Liver (tissue), 9 donors: ENCODE measurements around the gene STX17. TPM values are rescaled to one million over a fixed set of nuclear protein-coding genes. Genes with fewer than 3 reads are reported as not detected.

ENCODE experiments used
- DNase-seq: peaks from one replicate; pipeline ENCODE4 v3.0.0-alpha.2; 2017; ENCODE audit warnings: low spot score
- H3K27ac ChIP-seq, 2 donors: one replicate each; pipeline ENCODE4 v1.7.0; 2013; ENCODE audit warnings: inconsistent platforms in 2 of 2, low read length in 2 of 2, control low read depth in 1 of 2, low read depth in 1 of 2, mild to moderate bottlenecking in 1 of 2
- H3K27me3 ChIP-seq, 4 donors: one replicate each; pipeline versions ENCODE4 v1.6.1 to v1.7.0; 2013; ENCODE audit warnings: low read length in 3 of 4, inconsistent platforms in 1 of 4, mild to moderate bottlenecking in 1 of 4, moderate library complexity in 1 of 4; ENCODE audit not compliant: control insufficient read depth in 4 of 4, insufficient read depth in 4 of 4
- H3K36me3 ChIP-seq, 4 donors: one replicate each; pipeline versions ENCODE4 v1.6.1 to v1.7.0; 2013; ENCODE audit warnings: low read length in 3 of 4, mild to moderate bottlenecking in 3 of 4, low read depth in 1 of 4, moderate library complexity in 1 of 4; ENCODE audit not compliant: control insufficient read depth in 4 of 4, insufficient read depth in 3 of 4
- H3K4me1 ChIP-seq, 4 donors: one replicate each; pipeline versions ENCODE4 v1.6.1 to v1.7.0; 2013; ENCODE audit warnings: low read length in 3 of 4, mild to moderate bottlenecking in 3 of 4, moderate library complexity in 1 of 4; ENCODE audit not compliant: control insufficient read depth in 4 of 4, insufficient read depth in 4 of 4
- H3K4me3 ChIP-seq, 3 donors: one replicate each; pipeline versions ENCODE4 v1.6.1 to v1.7.0; 2013; ENCODE audit warnings: low read length in 3 of 3, control low read depth in 1 of 3, low read depth in 1 of 3, mild to moderate bottlenecking in 1 of 3
- H3K9ac ChIP-seq, 2 donors: one replicate each; pipeline ENCODE4 v1.7.0; 2013; ENCODE audit warnings: low read length in 2 of 2, mild to moderate bottlenecking in 2 of 2, moderate library complexity in 2 of 2, control low read depth in 1 of 2, low read depth in 1 of 2
- H3K9me3 ChIP-seq, 4 donors: one replicate each; pipeline versions ENCODE4 v1.6.1 to v1.7.0; 2013; ENCODE audit warnings: low read length in 3 of 4; ENCODE audit not compliant: control insufficient read depth in 4 of 4
- ATF3 ChIP-seq: IDR thresholded peaks from 2 replicates; pipeline ENCODE4 v1.6.1; 2016; ENCODE audit warnings: antibody characterized with exemption
- CTCF ChIP-seq: fragments of 150-350 bp; IDR thresholded peaks from 2 replicates; pipeline ENCODE4 v1.5.1; 2017; ENCODE audit warnings: improper control_type of control experiment, low read depth, low read length; ENCODE audit not compliant: missing input control
- EGR1 ChIP-seq, 2 donors: IDR thresholded peaks; 2 replicates each; pipeline ENCODE4 v1.6.1; 2016 to 2018; ENCODE audit warnings: antibody characterized with exemption in 2 of 2, low read depth in 2 of 2
- FOXA2 ChIP-seq: IDR thresholded peaks from 2 replicates; pipeline ENCODE4 v1.6.1; 2016; ENCODE audit warnings: antibody characterized with exemption
- GABPA ChIP-seq, 2 donors: IDR thresholded peaks in 1 of 2; conservative IDR thresholded peaks in 1 of 2; 2 replicates each; pipeline ENCODE4 v1.6.1; 2016; ENCODE audit warnings: antibody characterized with exemption in 2 of 2, mild to moderate bottlenecking in 1 of 2, moderate library complexity in 1 of 2
- HNF4A ChIP-seq, 2 donors: conservative IDR thresholded peaks; 2 replicates each; pipeline ENCODE4 v1.6.1; 2016; ENCODE audit warnings: antibody characterized with exemption in 2 of 2, mild to moderate bottlenecking in 2 of 2
- HNF4G ChIP-seq: IDR thresholded peaks from 2 replicates; pipeline ENCODE4 v1.6.1; 2016; ENCODE audit warnings: antibody characterized with exemption
- MAX ChIP-seq: IDR thresholded peaks from 2 replicates; pipeline ENCODE4 v1.6.1; 2016; ENCODE audit warnings: antibody characterized with exemption
- NR2F2 ChIP-seq: IDR thresholded peaks from 2 replicates; pipeline ENCODE4 v1.6.1; 2016; ENCODE audit warnings: antibody characterized with exemption
- RAD21 ChIP-seq, 2 donors: IDR thresholded peaks; 2 replicates each; pipeline ENCODE4 v1.6.1; 2016; ENCODE audit warnings: antibody characterized with exemption in 2 of 2, mild to moderate bottlenecking in 2 of 2
- REST ChIP-seq: IDR thresholded peaks from 2 replicates; pipeline ENCODE4 v1.6.1; 2016; ENCODE audit warnings: antibody characterized with exemption, mild to moderate bottlenecking
- TAF1 ChIP-seq: conservative IDR thresholded peaks from 2 replicates; pipeline ENCODE4 v1.6.1; 2016; ENCODE audit warnings: antibody characterized with exemption, mild to moderate bottlenecking
- YY1 ChIP-seq: IDR thresholded peaks from 2 replicates; pipeline ENCODE4 v1.6.1; 2016; ENCODE audit warnings: antibody characterized with exemption, mild to moderate bottlenecking
- ZBTB33 ChIP-seq: IDR thresholded peaks from 2 replicates; pipeline ENCODE4 v1.6.1; 2016; ENCODE audit warnings: antibody characterized with exemption
- WGBS: extraction: QIAGEN DNeasy Blood & Tissue Kit; methylation state at CpG from one replicate; pipeline ENCODE4 v1.1.7; 2013; 5-methylcytosine and 5-hydroxymethylcytosine counted together
- polyA plus RNA-seq, 2 donors: library from polyadenylated mRNA; stranded (reverse) in 1 of 2; unstranded in 1 of 2; fragments of 200-250 nt in 1 of 2; fragments of >200 nt in 1 of 2; fragmentation: Nextera tagmentation in 1 of 2; extraction: Ambion mirVana in 1 of 2; gene quantifications; one replicate each; pipeline versions ENCODE4 v1.2.1 to v1.2.3, GENCODE V29; 2013 to 2015
- total RNA-seq, 2 donors: library from RNA; depleted of rRNA; stranded (reverse); fragments of >200 nt; gene quantifications; one replicate each; pipeline ENCODE4 v1.2.3, GENCODE V29; 2014
- donor health status: healthy.
- donor health status: healthy.
- donor health status: healthy.
- donor health status: healthy.
- donor health status: healthy.

Gene STX17
- total and polyA plus RNA-seq, 4 donors, result 8.3 to 30.9 (median 21.2) TPM

- Histone ChIP-seq H3K4me1 (no peaks in the 10 kb centered on the region), H3K9me3 (no peaks in the 10 kb centered on the region), H3K27ac (no peak overlapping the region), H3K9ac (no peak overlapping the region), H3K4me3 (no peak overlapping the region), H3K36me3 (no peaks in the 10 kb centered on the region), H3K27me3 (no peaks in the 10 kb centered on the region)
- no peak for DNase-seq
- 93% methylated on average over 4 of the region's 4 CpGs for WGBS
- TF ChIP-seq REST (no peak), RAD21 (IDR thresholded peaks at IDR 0.05) (no peak), HNF4G (no peak), TAF1 (no peak), GABPA (IDR thresholded peaks at IDR 0.05 in 1 of 2, conservative IDR thresholded peaks at IDR 0.05 in 1 of 2) (no peak), CTCF (no peak), HNF4A (conservative IDR thresholded peaks at IDR 0.05) (no peak), ATF3 (no peak), ZBTB33 (no peak), MAX (no peak), EGR1 (IDR thresholded peaks at IDR 0.05; ENCODE audit: low read depth in 2 of 2) (no peak), FOXA2 (no peak), NR2F2 (no peak)
Measured at GRCh38 chr9:99873943-99874584, 32.4 kb upstream of the STX17 start.

- H3K9me3 ChIP-seq, result no peaks in the 10 kb centered on the region
- no peaks in the 10 kb centered on the region for H3K4me1 ChIP-seq
- H3K27ac ChIP-seq, result no peak overlapping the region
- H3K36me3 ChIP-seq, result no peaks in the 10 kb centered on the region
- 88% methylated on average over 2 of the region's 2 CpGs for WGBS
- H3K27me3 ChIP-seq, result no peaks in the 10 kb centered on the region
- DNase-seq, result no peak
- no peak overlapping the region for H3K9ac ChIP-seq
- no peak overlapping the region for H3K4me3 ChIP-seq
- TF ChIP-seq REST (no peak), NR2F2 (no peak), CTCF (no peak), EGR1 (IDR thresholded peaks at IDR 0.05; ENCODE audit: low read depth in 2 of 2) (no peak), ZBTB33 (no peak), YY1 (no peak)
Measured at GRCh38 chr9:99876190-99876589, 30.3 kb upstream of the STX17 start.
